HepG2 (cell line): ENCODE measurements around the gene NUDT2.

Experiments used
- CEBPB ChIP-seq: IDR thresholded peaks from 2 replicates; pipeline ENCODE4 v1.6.1; 2011; ENCODE audit warnings: low read depth, low read length, improper control_type of control experiment, borderline replicate concordance
- FOXK2 ChIP-seq: fragments of 450-650 bp; IDR thresholded peaks from 2 replicates; pipeline ENCODE4 v1.6.1; 2016
- HMG20B ChIP-seq: conservative IDR thresholded peaks from 2 replicates; pipeline ENCODE4 v1.6.1; 2016; ENCODE audit warnings: missing genetic modification reagents, missing compliant biosample characterization
- MAFK ChIP-seq, 2 experiments: IDR thresholded peaks in 1 of 2; conservative IDR thresholded peaks in 1 of 2; 2 replicates each; pipeline ENCODE4 v1.6.1; 2011; ENCODE audit warnings: improper control_type of control experiment in 2 of 2, low read length in 2 of 2
- POLR2A ChIP-seq, 2 experiments: IDR thresholded peaks; 2 replicates each; pipeline ENCODE4 v1.6.1; 2011; ENCODE audit warnings: low read depth in 2 of 2, low read length in 2 of 2, mild to moderate bottlenecking in 1 of 2, moderate library complexity in 1 of 2; ENCODE audit not compliant: insufficient read depth in 1 of 2
- SP140L ChIP-seq: sonication (generic); formaldehyde crosslinking; IDR thresholded peaks from 2 replicates; pipeline ENCODE4 v1.4.0; 2020; ENCODE audit warnings: missing genetic modification reagents, borderline replicate concordance
- TF ChIP-seq, protein P1 (sequence below): sonication (generic); formaldehyde crosslinking; IDR thresholded peaks from 2 replicates; pipeline ENCODE4 v1.5.0; 2020; ENCODE audit warnings: mild to moderate bottlenecking, missing genetic modification reagents, moderate library complexity
- TF ChIP-seq, protein P2 (sequence below): sonication (generic); IDR thresholded peaks from 2 replicates; pipeline ENCODE4 v1.6.1; 2016; ENCODE audit warnings: low read depth, borderline replicate concordance

DNA sequence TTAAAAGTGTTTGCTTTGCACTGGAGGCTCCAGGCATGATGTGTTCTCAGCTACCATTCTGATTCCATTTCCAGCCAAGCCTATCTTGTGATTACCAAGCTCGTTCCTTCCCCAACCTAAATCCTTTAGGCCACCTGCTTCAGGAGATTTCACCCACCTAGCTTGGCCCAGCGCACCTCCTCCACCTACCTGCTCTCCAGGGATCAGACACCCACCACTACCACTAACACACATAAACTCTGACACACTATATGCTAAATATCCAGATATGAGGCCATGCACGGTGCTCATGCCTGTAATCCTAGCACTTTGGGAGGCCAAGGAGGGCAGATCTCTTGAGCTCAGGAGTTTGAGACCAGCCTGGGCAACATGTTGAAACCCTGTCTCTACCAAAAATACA lies 45.0 kb downstream of the NUDT2 start:
- TF ChIP-seq HMG20B (no peak), CEBPB (no peak), POLR2A (IDR thresholded peaks at IDR 0.05; ENCODE audit: insufficient read depth in 1 of 2, low read depth in 2 of 2, low read length in 2 of 2) (no peak), SP140L (CRISPR knock-in tag) (no peak), FOXK2 (no peak), MAFK (conservative IDR thresholded peaks at IDR 0.05 in 1 of 2, IDR thresholded peaks at IDR 0.05 in 1 of 2; ENCODE audit: low read length in 2 of 2) (no peak)
- TF ChIP-seq, protein P1, sequence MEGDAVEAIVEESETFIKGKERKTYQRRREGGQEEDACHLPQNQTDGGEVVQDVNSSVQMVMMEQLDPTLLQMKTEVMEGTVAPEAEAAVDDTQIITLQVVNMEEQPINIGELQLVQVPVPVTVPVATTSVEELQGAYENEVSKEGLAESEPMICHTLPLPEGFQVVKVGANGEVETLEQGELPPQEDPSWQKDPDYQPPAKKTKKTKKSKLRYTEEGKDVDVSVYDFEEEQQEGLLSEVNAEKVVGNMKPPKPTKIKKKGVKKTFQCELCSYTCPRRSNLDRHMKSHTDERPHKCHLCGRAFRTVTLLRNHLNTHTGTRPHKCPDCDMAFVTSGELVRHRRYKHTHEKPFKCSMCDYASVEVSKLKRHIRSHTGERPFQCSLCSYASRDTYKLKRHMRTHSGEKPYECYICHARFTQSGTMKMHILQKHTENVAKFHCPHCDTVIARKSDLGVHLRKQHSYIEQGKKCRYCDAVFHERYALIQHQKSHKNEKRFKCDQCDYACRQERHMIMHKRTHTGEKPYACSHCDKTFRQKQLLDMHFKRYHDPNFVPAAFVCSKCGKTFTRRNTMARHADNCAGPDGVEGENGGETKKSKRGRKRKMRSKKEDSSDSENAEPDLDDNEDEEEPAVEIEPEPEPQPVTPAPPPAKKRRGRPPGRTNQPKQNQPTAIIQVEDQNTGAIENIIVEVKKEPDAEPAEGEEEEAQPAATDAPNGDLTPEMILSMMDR (CRISPR knock-in tag) = no peak
- TF ChIP-seq, protein P2, sequence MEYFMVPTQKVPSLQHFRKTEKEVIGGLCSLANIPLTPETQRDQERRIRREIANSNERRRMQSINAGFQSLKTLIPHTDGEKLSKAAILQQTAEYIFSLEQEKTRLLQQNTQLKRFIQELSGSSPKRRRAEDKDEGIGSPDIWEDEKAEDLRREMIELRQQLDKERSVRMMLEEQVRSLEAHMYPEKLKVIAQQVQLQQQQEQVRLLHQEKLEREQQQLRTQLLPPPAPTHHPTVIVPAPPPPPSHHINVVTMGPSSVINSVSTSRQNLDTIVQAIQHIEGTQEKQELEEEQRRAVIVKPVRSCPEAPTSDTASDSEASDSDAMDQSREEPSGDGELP = no peak
